SH-SY5Y (cell line): ENCODE data around the gene ATG3.

Source experiments
- GATA2 ChIP-seq: IDR thresholded peaks from 2 replicates; pipeline ENCODE4 v1.6.1; 2011; ENCODE audit warnings: mild to moderate bottlenecking, low read depth, low read length
- GATA3 ChIP-seq: IDR thresholded peaks from 2 replicates; pipeline ENCODE4 v1.6.1; 2011; ENCODE audit warnings: low read depth, mild to moderate bottlenecking, low read length, moderate library complexity

DNA sequence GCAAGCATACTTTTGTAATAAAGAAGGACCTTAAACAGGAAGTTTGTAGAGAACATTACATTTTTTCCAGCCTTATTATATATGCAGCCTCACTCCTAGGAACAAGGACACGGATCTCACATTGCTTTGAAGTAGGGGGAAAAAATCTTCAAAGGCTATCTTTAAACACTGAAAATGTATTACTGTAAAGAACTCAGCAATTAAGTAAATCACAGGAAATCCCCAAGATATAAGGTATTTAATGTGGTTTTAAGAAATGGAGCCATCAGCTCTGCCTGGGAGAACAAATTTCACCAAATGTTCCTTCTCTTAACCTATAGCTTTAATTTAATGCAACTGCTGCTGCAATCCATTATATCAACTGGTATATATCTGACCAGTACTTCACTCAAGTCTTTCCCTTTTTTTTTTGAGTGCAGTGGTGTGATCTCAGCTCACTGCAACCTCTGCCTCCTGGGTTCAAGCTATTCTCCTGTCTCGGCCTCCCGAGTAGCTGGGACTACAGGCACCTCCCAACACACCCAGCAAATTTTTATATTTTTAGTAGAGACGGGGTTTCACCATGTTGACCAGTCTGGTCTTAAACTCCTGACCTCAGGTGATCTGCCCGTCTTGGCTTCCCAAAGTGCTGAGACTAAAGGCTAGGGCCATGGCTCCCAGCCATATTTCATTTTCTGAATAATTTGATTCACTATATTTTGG lies 65.2 kb downstream of the ATG3 start:
- no peak for TF ChIP-seq GATA3
- no peak for TF ChIP-seq GATA2
